IPS DF 4.7 (cell line): ENCODE results near the gene ADRA1B.
A peak's percentile ranks its signal among the peaks of the same experiment; 100 is the strongest.

ENCODE experiments used
- DNase-seq: peaks from one replicate; pipeline ENCODE4 v3.0.0-alpha.2; 2013; ENCODE audit warnings: low spot score; ENCODE audit errors: extremely low read depth

Gene ADRA1B

DNA sequence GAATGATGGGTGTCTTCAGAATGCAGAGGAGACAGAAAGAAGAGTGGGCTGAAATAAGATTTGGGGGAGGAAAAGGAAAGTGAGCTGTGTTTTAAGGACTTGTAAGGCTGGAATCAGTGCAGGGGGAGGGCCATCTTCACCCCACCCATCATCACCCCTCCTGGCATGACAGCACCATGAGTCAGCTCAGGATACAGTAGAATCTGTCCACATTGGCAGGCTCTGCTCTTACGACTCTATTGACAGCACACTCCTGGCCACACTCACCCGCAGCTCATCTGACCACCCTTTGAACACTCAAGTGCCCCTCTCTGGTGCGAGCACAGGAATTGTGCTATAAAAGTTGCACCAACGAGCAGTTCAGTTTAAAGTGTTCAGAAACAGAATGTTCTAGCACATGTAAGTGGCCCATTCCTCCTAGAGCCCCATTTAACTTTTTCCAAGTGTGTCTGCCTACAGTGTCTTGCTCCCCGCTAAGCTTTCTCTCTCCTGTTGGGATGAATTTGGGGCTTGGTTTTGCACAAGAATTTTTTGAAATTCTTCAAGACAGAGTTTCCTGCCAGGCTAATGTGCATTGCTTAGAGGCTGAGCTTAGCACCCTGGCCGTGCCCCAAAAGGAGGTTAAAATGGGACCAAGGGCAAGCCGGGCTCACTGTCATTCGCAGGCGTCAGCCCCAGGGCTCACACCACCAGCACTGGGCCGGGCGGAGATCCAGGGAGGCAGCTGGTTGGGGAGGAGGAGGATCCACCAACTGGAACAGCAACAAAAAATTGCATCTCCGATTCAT lies 12.0 kb downstream of the ADRA1B start:
- DNase-seq, result no peak

DNA sequence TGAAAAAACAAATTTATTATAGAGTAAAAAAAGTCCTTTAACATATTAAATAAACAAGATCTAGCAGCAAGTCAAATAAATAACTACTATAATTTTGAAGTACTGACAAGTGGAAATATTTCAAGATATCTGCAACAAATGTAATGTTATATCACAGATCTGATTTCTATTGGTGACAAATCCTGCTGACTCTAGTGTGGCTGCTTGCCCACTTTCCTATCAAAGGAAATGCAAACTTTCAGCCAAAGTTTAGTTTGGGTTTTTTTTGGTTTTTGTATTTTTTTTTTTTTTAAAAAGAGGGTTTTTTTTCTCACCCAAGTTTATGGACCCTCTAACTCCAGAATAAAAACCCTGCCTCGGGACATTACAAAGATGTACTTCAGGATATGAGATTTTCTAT lies 12.9 kb downstream of the ADRA1B start:
- no peak for DNase-seq

DNA sequence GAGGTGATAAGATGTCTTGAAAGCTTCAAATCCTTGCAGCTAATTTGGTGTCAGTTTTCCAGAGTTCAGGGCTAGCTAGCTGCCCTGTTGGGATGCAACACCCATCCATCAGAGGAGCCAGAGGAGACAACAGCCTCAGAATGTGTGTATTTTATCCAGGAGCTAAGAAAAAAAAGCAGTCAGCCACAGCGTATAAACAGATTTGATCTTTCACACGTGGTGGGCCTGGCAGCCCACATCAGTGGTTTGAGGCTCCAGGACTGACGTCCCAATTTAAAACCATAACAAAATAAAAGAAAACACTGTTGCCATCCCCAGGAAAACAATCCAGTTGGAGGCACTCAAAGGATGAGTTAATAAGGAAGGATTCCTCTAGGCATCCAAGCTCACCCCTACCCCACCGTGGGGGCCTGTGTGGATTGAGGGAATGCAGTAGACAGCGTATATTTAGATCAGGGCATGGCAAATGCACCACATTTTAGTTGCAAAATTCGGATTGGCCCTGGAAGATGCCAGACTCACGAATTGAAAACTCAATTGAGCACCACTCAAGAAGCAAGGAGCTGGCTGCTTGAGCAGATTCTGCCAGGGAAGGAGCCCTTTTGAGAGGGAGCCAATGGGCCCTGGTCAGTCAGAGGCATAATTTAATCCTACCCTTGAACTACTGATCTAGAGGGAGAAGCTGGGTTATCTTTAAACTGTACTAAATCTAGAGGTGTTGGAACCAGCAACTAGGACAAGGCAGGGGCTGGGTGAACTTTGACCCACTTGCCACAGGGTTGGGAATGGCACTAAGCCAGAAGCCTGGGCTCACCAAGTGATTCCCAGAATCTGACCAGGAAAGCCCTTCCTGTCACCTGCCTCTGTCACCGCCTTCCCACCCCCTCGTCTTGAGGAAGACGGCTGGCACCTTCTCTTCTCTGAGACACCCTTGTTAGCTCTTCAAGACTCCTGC lies 17.5 kb downstream of the ADRA1B start:
- DNase-seq, result no peak

GRCh38 chr5:159935946-159936345 lies 19.7 kb downstream of the ADRA1B start:
- no peak for DNase-seq

DNA sequence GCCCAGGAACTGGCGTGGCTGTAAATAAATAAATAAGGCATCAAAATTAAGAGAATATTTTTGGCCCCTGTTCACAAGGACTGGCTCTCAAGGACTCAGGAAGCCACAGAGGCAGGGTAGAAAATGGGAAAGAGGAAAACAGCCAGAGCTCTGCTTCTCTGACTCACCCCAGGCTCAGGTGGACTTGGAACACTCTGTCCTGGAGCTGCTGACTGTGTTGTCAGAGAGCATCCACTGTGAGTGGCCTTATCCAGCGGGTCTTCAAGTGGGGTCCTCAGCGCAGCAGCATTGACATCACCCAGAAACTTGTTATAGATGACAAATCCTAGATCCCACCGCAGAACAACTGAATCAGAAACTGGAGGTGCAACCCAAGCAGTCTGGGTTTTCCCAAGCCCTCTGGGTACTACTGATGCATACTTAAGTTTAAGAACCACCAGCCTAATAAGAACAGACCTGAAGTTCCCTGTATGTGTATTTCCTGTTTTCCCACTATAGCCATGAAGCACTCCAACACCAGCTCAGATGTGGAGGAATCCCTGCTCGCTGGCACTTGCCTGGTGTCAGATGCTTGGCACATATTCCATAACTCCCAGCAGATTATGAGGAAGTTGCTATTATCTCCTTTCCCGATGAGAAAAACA lies 20.5 kb downstream of the ADRA1B start:
- no peak for DNase-seq

DNA sequence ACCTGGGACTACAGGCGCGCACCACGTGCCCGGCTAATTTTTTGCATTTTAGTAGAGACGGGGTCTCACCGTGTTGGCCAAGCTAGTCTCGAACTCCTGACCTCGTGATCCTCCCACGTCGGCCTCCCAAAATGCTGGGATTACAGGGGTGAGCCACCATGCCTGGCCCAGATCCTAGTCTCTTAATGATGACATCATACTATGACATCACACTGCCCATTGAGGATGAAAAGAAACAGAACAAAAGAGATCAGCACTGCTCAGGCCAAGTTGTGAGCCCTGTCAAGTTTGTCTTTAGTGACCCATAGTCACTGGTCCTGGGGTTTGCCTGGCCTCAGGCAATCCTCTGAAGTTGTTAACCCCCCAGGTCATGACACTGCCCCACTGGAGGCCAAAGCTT lies 21.3 kb downstream of the ADRA1B start:
- no peak for DNase-seq

DNA sequence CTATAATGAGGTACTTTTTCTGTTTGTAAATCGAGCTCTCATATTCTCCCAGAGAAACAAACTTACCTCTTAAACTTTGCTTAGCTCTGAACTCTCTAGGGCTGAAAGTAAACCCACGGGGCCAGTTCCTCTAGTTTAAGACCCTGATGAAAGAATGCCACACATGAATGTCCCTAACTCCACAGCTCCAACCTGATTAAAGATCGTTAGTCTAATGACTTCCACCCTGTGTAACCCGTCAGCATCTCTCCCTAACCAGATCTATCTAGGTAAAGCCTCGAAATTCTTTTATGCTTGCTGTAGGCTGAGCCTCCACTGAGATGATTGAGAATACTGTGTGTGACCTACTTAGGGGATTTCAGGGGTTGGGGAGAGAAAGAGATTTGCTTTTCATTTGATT lies 27.0 kb downstream of the ADRA1B start:
- DNase-seq, result no peak

DNA sequence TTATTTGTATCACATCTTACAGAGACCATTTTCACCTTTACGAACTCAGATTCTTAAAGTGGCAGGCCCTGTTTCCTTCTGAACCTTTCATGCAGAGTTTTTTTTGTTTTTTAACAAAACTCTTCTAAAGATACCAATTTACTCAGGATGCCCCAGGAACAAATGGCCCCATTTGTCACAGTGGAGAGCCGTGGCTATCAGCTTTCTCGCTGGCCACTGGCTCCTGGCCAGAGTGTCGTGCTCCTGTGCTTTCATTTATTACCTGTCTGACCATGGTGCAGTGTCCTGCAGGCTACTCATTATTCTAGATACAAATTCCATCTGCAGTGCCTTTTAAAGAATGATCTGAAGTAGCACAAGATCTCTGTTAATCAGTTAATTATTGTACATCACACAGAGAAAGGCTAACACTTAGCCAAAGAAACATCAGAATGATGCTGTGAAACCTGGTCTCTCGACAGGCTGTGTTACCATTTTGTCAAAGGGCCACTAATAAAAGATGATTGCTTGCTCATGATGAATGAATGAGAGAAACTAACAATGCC lies 27.8 kb downstream of the ADRA1B start:
- DNase-seq, result no peak

- no peak for DNase-seq
Measured at GRCh38 chr5:159945359-159945758, 29.1 kb downstream of the ADRA1B start.

- no peak for DNase-seq
Measured at GRCh38 chr5:159947708-159948358, 31.6 kb downstream of the ADRA1B start.

DNA sequence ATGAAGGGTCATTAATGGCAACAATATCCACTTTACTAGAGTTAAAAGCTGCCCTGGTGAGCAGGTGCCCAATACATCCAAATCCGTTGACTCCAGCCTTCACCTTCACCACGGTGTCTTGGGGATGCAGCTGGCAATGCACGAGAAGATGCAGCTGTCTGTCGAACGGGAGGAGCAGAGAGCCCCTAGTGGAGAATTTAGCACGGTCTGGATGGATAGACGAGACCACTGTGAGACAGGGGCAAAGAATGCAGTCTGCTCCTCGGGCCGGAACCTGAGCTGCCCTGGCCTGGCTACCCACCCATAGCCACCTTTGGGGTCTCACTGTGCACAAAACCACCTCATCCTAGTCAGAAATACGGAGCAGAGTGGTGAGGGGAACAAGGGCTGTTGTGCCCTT lies 35.1 kb downstream of the ADRA1B start:
- peak; percentile 33 for DNase-seq

DNA sequence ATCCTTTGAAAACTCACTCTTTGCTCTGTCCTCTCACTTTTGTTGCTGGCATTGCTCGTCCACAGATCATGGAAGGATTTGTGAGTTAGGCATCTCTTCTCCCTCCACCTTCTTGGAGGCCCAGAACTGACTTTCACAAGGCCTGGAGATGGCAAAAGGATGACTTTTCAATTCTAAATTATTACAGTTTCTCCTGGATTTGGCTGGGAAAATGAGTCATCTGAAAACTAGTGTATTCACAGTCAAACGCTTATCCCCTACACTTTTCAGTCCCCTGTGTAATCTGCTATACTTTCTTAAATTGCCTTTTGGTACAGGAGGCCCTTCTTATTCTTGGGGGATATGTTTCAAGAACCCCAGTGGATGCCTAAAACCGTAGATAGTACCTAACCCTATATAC lies 35.6 kb downstream of the ADRA1B start:
- no peak for DNase-seq

DNA sequence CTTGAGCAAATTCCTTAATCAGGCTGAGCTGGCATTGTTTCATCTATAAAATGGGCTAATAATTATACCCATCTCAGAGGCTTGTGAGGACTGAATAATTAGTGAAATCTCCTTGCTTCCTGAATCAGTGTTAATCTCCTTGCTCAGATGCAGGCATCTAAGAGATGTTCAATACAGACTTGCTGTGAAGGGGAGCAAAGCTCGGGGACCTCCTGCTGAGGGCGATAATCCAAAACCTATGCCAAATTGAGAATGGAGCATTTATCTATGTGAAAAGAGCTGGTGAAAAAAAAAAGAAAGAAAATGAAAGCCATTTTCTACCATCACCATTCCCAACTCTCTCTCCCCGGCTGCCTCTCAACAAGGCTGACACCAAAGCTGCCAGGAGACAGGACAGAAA lies 37.3 kb downstream of the ADRA1B start:
- DNase-seq, result no peak

DNA sequence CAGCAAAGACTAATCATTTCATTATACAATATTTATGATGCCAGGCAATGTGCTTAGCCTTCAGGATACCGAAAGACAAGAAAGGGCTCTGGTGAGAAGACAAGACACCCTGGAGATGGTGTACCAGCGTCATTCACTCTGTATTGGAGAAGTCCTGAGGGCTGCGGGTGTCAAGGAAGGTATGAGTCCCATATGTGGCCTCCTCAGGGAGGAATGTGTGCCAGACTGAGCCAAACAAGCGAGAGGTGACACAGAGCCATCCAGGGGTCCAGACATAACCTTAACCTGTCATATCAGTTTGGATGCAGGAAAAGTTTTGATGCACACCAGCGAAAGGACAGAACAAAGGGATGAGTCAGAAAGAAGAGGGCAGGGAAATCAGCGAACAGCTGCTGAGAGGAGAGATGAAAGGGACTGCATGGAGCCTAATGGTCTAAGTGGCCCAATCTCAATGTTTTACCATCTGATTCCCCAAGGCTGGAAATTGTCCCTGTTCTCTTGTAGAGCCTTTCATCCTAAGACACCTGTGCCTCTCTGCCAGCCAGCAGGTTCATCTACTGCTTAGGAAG lies 38.9 kb downstream of the ADRA1B start:
- no peak for DNase-seq

- DNase-seq, result no peak
Measured at GRCh38 chr5:159956074-159956473, 39.8 kb downstream of the ADRA1B start.

- no peak for DNase-seq
Measured at GRCh38 chr5:159961176-159962160, 45.2 kb downstream of the ADRA1B start.

DNA sequence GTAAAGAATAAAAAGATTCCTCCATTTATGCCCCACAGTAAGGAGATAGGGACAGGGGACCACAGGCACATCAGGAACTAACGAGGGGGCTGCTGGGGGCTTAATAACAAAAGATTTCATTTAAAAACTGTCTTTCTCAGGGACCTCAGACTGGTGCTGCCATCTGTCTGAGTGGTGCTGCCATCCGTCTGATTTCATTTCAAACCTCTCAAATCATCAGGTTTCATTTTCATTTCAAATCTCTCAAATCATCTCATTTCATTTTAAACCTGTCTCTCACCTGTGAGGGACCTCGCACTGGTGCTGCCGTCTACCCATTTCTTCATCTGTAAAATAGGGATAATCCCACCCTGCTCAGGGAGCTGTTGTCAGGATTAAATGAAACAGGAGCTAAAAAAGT lies 45.9 kb downstream of the ADRA1B start:
- DNase-seq, result no peak

DNA sequence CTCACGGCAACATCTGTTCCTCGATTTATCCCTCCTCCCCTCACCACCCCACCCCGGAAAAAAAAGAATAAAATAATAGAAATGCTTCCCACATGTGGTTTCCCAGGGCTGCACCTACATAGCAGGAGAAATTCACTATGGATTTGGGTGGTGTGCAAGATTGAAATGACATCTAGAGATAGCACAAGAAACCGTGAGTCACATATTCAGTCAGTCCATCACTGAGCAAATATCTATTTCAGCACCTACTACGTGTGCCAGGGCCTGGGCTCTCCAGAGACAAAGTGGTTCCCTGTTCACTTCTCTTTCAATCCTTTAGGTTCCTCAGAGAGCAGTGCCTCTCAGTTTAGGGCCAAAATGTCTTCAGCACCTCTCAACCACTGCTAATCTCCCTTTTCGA lies 47.7 kb downstream of the ADRA1B start:
- DNase-seq, result no peak

DNA sequence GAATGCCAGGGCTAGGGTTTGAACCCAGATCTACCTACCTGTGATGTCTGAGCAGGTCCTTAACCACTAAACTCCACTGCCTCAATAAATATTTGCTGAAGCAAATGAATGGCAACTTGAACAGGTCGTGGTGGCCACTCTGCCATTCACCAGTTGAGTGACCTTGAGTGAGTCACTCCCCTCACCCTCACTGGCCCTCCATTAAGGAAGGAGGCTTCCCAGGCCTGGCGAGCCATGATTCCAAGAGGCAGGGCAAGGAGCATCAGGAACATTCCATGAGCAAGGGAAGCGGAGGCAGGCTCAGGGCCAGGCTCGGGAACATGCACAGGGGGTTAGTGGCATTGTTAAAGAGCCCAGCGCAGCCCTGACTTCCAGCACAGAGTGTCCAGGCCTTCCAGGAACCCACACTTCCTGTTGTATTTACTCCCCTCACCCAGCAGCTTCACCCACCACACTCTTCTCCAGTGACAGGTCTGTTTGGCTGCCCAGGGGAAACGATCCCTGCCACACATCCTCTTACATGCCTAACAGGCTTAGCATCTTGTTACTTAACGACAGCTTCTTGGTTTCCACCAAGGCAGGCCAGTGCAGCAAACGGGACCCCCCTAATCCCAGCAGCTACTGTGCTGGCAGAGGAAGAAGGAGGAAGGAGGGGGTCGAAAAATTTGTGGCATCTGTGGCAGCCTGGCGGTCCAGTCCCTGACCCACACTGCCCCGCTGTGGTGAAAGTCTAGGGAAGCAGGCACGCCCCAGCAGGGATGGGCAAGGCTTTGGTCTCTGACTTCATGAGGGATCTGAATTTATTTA lies 49.0 kb downstream of the ADRA1B start:
- no peak for DNase-seq
